ENCODE data around the gene PLEKHG5.

DNA sequence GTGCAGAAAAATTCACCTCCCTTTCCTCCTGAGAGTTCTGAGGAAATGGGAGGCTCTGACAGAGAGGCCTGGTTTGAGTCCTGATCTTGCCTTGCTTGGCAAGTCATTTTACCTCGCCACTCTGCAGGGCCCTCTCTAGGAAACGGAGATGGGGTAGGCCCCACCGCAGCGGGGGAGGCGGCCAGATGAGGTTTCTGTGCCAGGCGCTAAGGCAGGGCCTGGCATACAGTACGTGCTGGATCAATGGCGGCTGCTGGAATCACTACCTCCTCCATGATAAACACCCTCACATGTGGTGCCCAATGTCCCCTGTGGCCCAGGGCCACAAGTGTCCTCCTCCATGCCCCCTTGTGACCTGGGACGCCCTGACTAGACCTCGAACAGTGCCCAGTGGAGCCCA is 499 bp upstream of the PLEKHG5 start:
- TF ChIP-seq CTCF (IDR thresholded peaks at IDR 0.05) (no peak), POLR2A (IDR thresholded peaks at IDR 0.05) (no peak)

Data from esophagus squamous epithelium (tissue), 4 donors.